Mesenteric fat pad (tissue), 1 donor: ENCODE data around the gene INHBC. TPM values are rescaled to one million over a fixed set of nuclear protein-coding genes. Genes with fewer than 3 reads are reported as not detected.

Source experiments
- total RNA-seq: library from RNA; stranded (reverse); fragmentation: NEBNext Ultra II Directional; extraction: Animal tissue kit (Norgen Biotek cat#: 25700); gene quantifications from one replicate; pipeline ENCODE4 v1.2.1, GENCODE V29; 2021
- donor health status: DM: yes; HTN: yes; CAD: no.

INHBC gene
- total RNA-seq, 1 donor from 2014 or later, result not detected

Other genes with a start within 250 kb of the INHBC start
- gene NXPH4, start 218.0 kb upstream of the INHBC start, total RNA-seq, result 1.4 TPM
- 62.3 TPM for gene SHMT2, start 205.1 kb upstream of the INHBC start, total RNA-seq
- gene STAC3, start 183.6 kb upstream of the INHBC start, total RNA-seq, result 3.9 TPM
- 49.0 TPM for gene R3HDM2, start 3.7 kb upstream of the INHBC start, total RNA-seq
- gene INHBE, start 20.5 kb downstream of the INHBC start, total RNA-seq, result not detected
- 0.13 TPM for gene GLI1, start 25.0 kb downstream of the INHBC start, total RNA-seq
- 26.5 TPM for gene ARHGAP9, start 45.1 kb downstream of the INHBC start, total RNA-seq
- gene MARS1, start 53.3 kb downstream of the INHBC start, total RNA-seq, result 145 TPM
- 32.2 TPM for gene DDIT3, start 85.7 kb downstream of the INHBC start, total RNA-seq
- 66.0 TPM for gene MBD6, start 88.0 kb downstream of the INHBC start, total RNA-seq
- gene DCTN2, start 112.4 kb downstream of the INHBC start, total RNA-seq, result 106 TPM
- not detected for gene KIF5A, start 115.3 kb downstream of the INHBC start, total RNA-seq
- gene PIP4K2C, start 156.4 kb downstream of the INHBC start, total RNA-seq, result 14.3 TPM
- gene DTX3, start 170.0 kb downstream of the INHBC start, total RNA-seq, result 7.2 TPM
- gene ARHGEF25, start 176.7 kb downstream of the INHBC start, total RNA-seq, result 12.8 TPM
- 2.7 TPM for gene B4GALNT1, start 198.4 kb downstream of the INHBC start, total RNA-seq